ENCODE results near the gene RBMS3. TPM values are rescaled to one million over a fixed set of nuclear protein-coding genes. Genes with fewer than 3 reads are reported as not detected.

Gene RBMS3
- total RNA-seq, 6 donors from 2014 or later, result 39.8 to 102 (median 57.2) TPM

DNA sequence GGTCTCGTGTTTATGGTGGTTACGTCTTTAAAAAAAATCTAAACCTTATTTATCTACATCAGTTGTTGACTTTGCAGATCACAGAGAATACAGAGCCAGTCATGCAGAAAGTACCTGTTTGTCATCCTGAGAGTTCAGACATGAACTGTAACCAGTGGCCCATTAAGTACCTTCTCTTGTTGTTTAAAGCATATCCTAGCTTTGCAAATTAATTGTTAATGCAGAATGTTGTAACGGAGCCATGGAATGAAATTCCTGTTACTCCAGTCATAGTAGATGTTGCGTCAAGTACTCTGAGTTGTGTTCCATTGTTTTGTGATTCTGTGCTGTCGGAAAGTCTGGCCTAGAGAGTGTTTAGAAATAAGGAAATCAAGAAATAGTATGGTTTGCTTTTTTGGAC is 205.2 kb downstream of the RBMS3 start:
- Histone ChIP-seq H3K4me3 (no peak overlapping the region), H3K36me3 (peaks cover 0 to 7% (median 0%) of the 10 kb centered on the region in 4 donors), H3K27ac (peak overlapping the region in 1 of 4 donors; percentile 36), H3K27me3 (no peaks in the 10 kb centered on the region), H3K4me1 (peaks cover 0 to 2% (median 0%) of the 10 kb centered on the region in 4 donors), H3K9me3 (no peaks in the 10 kb centered on the region)
- 78 to 87% methylated on average over 5 of the region's 5 CpGs for WGBS, 2 donors
- ATAC-seq (ENCODE audit: low FRiP score in 2 of 2), result peak in 1 of 2 donors; percentile 41
- DNase-seq, result no peak
- TF ChIP-seq POLR2A (IDR thresholded peaks at IDR 0.05) (no peak), POLR2AphosphoS5 (IDR thresholded peaks at IDR 0.05) (peak in 1 of 2 donors; percentile 52)

DNA sequence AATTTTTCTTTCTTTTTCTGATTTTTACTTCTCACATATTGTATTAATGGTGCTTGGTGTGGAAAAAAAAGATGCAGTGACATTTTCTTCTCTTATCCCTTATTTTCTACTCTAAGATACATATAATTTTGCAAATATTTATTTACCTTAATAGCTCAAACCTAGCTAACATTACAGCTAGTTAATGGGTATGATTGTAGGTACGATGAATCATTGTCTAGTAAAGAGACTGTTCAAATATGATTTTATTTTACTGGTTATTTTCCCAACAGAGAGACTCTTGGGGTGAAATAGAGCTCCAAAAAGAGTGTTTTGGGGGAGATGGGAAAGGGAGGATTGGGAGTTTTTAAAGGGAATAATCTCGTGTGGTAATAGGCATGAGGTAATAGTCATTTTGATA is 206.0 kb downstream of the RBMS3 start:
- TF ChIP-seq EP300 (IDR thresholded peaks at IDR 0.05), result no peak
- TF ChIP-seq, protein P1, sequence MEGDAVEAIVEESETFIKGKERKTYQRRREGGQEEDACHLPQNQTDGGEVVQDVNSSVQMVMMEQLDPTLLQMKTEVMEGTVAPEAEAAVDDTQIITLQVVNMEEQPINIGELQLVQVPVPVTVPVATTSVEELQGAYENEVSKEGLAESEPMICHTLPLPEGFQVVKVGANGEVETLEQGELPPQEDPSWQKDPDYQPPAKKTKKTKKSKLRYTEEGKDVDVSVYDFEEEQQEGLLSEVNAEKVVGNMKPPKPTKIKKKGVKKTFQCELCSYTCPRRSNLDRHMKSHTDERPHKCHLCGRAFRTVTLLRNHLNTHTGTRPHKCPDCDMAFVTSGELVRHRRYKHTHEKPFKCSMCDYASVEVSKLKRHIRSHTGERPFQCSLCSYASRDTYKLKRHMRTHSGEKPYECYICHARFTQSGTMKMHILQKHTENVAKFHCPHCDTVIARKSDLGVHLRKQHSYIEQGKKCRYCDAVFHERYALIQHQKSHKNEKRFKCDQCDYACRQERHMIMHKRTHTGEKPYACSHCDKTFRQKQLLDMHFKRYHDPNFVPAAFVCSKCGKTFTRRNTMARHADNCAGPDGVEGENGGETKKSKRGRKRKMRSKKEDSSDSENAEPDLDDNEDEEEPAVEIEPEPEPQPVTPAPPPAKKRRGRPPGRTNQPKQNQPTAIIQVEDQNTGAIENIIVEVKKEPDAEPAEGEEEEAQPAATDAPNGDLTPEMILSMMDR (IDR thresholded peaks at IDR 0.05), result no peak
- TF ChIP-seq POLR2AphosphoS5 (IDR thresholded peaks at IDR 0.05), result no peak
- no peak for TF ChIP-seq POLR2A (IDR thresholded peaks at IDR 0.05)
- H3K27me3 ChIP-seq, result no peaks in the 10 kb centered on the region
- 86% methylated on average over 2 of the region's 2 CpGs for WGBS, 2 donors
- H3K36me3 ChIP-seq, result peaks cover 0 to 7% (median 0%) of the 10 kb centered on the region in 4 donors
- peak overlapping the region in 1 of 4 donors; percentile 36 for H3K27ac ChIP-seq
- H3K4me3 ChIP-seq, result no peak overlapping the region
- DNase-seq, result no peak
- ATAC-seq (ENCODE audit: low FRiP score in 2 of 2), result no peak
- peaks cover 0 to 2% (median 0%) of the 10 kb centered on the region in 4 donors for H3K4me1 ChIP-seq
- no peaks in the 10 kb centered on the region for H3K9me3 ChIP-seq

- Histone ChIP-seq H3K27me3 (no peaks in the 10 kb centered on the region), H3K36me3 (peaks cover 0 to 7% (median 0%) of the 10 kb centered on the region in 4 donors), H3K4me1 (peaks cover 0 to 2% (median 0%) of the 10 kb centered on the region in 4 donors), H3K9me3 (no peaks in the 10 kb centered on the region), H3K4me3 (no peak overlapping the region), H3K27ac (no peak overlapping the region)
- 84% methylated on average over 1 of the region's 1 CpG for WGBS, 2 donors
- no peak for DNase-seq
- no peak for ATAC-seq (ENCODE audit: low FRiP score in 2 of 2)
- TF ChIP-seq POLR2AphosphoS5 (IDR thresholded peaks at IDR 0.05) (no peak), EP300 (IDR thresholded peaks at IDR 0.05) (no peak), POLR2A (IDR thresholded peaks at IDR 0.05) (no peak)
- TF ChIP-seq, protein P1 (IDR thresholded peaks at IDR 0.05), result no peak
These were observed 208.1 kb downstream of the RBMS3 start for GRCh38 chr3:29488922-29489321.

- TF ChIP-seq EP300 (IDR thresholded peaks at IDR 0.05) (no peak), POLR2A (IDR thresholded peaks at IDR 0.05) (no peak), POLR2AphosphoS5 (IDR thresholded peaks at IDR 0.05) (no peak)
- TF ChIP-seq, protein P1 (IDR thresholded peaks at IDR 0.05), result no peak
- Histone ChIP-seq H3K27ac (no peak overlapping the region), H3K27me3 (no peaks in the 10 kb centered on the region), H3K36me3 (peaks cover 0 to 7% (median 0%) of the 10 kb centered on the region in 4 donors), H3K4me1 (no peaks in the 10 kb centered on the region), H3K9me3 (no peaks in the 10 kb centered on the region), H3K4me3 (no peak overlapping the region)
- ATAC-seq (ENCODE audit: low FRiP score in 2 of 2), result peak in 1 of 2 donors; percentile 28
- DNase-seq, result no peak
- 91% methylated on average over 3 of the region's 3 CpGs for WGBS, 2 donors
These were observed 212.2 kb downstream of the RBMS3 start for GRCh38 chr3:29493109-29493508.

- 71 to 79% methylated on average over 6 of the region's 6 CpGs for WGBS, 2 donors
- H3K36me3 ChIP-seq, result no peaks in the 10 kb centered on the region
- peak in 1 of 2 donors; percentile 64 for ATAC-seq (ENCODE audit: low FRiP score in 2 of 2)
- no peak for TF ChIP-seq EP300 (IDR thresholded peaks at IDR 0.05)
- TF ChIP-seq, protein P1 (IDR thresholded peaks at IDR 0.05), result no peak
- no peak for TF ChIP-seq POLR2AphosphoS5 (IDR thresholded peaks at IDR 0.05)
- no peak for TF ChIP-seq POLR2A (IDR thresholded peaks at IDR 0.05)
- H3K4me3 ChIP-seq, result no peak overlapping the region
- no peaks in the 10 kb centered on the region for H3K27me3 ChIP-seq
- H3K9me3 ChIP-seq, result no peaks in the 10 kb centered on the region
- H3K27ac ChIP-seq, result no peak overlapping the region
- no peak for DNase-seq
- H3K4me1 ChIP-seq, result no peaks in the 10 kb centered on the region
These were observed 213.6 kb downstream of the RBMS3 start for GRCh38 chr3:29494305-29495036.

All from upper lobe of left lung (tissue), 6 donors.